ENCODE measurements around the gene STAC.

- TF ChIP-seq CTCF (IDR thresholded peaks at IDR 0.05; ENCODE audit: insufficient read depth, low read length) (no peak), POLR2AphosphoS5 (IDR thresholded peaks at IDR 0.05; ENCODE audit: low read depth) (no peak)
These were observed at the start of gene STAC for GRCh38 chr3:36380221-36381031.
